K562 (cell line): Measurements from ENCODE around the gene JUN. TPM values are rescaled to one million over a fixed set of nuclear protein-coding genes. Genes with fewer than 3 reads are reported as not detected.

Experiments
- BCL6 ChIP-seq: fragments of 250-450 bp; sonication (Bioruptor Pico); IDR thresholded peaks from 2 replicates; pipeline ENCODE4 v1.4.0; 2020
- CBX3 ChIP-seq, 2 experiments: IDR thresholded peaks; 1 replicate in 1 of 2; 2 replicates in 1 of 2; pipeline ENCODE4 v1.6.1; 2012; ENCODE audit warnings: inconsistent platforms in 2 of 2, low read length in 2 of 2, borderline replicate concordance in 1 of 2, control low read depth in 1 of 2
- HLTF ChIP-seq: fragments of 450-650 bp; IDR thresholded peaks from 2 replicates; pipeline ENCODE4 v1.6.1; 2016
- MTA1 ChIP-seq: fragments of 450-650 bp; IDR thresholded peaks from 2 replicates; pipeline ENCODE4 v1.6.1; 2017; ENCODE audit warnings: borderline replicate concordance
- NRF1 ChIP-seq, 2 experiments: fragments of 450-650 bp; IDR thresholded peaks in 1 of 2; conservative IDR thresholded peaks in 1 of 2; 2 replicates each; pipeline ENCODE4 v1.6.1; 2014; ENCODE audit warnings: mild to moderate bottlenecking in 2 of 2
- PHTF2 ChIP-seq: fragments of 250-450 bp; sonication (Bioruptor Pico); IDR thresholded peaks from 2 replicates; pipeline ENCODE4 v1.5.0; 2021; ENCODE audit warnings: mild to moderate bottlenecking
- PRPF4 ChIP-seq: fragments of 200-400 bp; formaldehyde crosslinking; IDR thresholded peaks from one replicate; pipeline ENCODE4 v1.6.1; 2017; ENCODE audit warnings: low read length, low read depth, mild to moderate bottlenecking; ENCODE audit not compliant: insufficient read depth, poor library complexity, severe bottlenecking
- RCOR1 ChIP-seq, 2 experiments: IDR thresholded peaks; 2 replicates each; pipeline ENCODE4 v1.6.1; 2012; ENCODE audit warnings: low read depth in 2 of 2, low read length in 2 of 2, borderline replicate concordance in 1 of 2, improper control_type of control experiment in 1 of 2
- SREBF2 ChIP-seq: sonication (generic); formaldehyde crosslinking; IDR thresholded peaks from 2 replicates; pipeline ENCODE4 v1.4.0; 2020; ENCODE audit warnings: mild to moderate bottlenecking, missing genetic modification reagents
- ZNF12 ChIP-seq: sonication (generic); formaldehyde crosslinking; IDR thresholded peaks from 2 replicates; pipeline ENCODE4 v1.4.0; 2020; ENCODE audit warnings: mild to moderate bottlenecking, missing genetic modification reagents
- ZNF217 ChIP-seq: sonication (generic); formaldehyde crosslinking; IDR thresholded peaks from 2 replicates; pipeline ENCODE4 v1.8.0; 2022; ENCODE audit warnings: mild to moderate bottlenecking, missing genetic modification reagents
- ZNF695 ChIP-seq: fragments of 450-650 bp; formaldehyde crosslinking; IDR thresholded peaks from 2 replicates; pipeline ENCODE4 v1.4.0; 2020; ENCODE audit warnings: mild to moderate bottlenecking, moderate library complexity
- polyA plus RNA-seq, 8 experiments: library from polyadenylated mRNA; depleted of rRNA in 4 of 8; stranded (reverse) in 5 of 8; unstranded in 3 of 8; fragments of >200 nt; fragmentation: Nextera tagmentation in 2 of 8; fragmentation: Illumina TruSeq in 1 of 8; extraction: Ambion mirVana in 2 of 8; extraction: Trizol in 1 of 8; gene quantifications; 2 replicates each; pipeline versions ENCODE4 v1.2.1 to v1.2.3, GENCODE V29; 2011 to 2014; ENCODE audit warnings: inconsistent platforms in 1 of 8, missing spikeins in 1 of 8
- total RNA-seq, 7 experiments: library from RNA; depleted of rRNA in 6 of 7; stranded (reverse); fragments of >200 nt in 6 of 7; fragmentation: Illumina TruSeq in 2 of 7; extraction: Trizol in 2 of 7; gene quantifications; 2 replicates each; pipeline versions ENCODE4 v1.2.1 to v1.2.3, GENCODE V29; 2011 to 2021; ENCODE audit warnings: low replicate concordance in 1 of 7
- TF ChIP-seq, protein P1 (sequence below): IDR thresholded peaks from 2 replicates; pipeline ENCODE4 v1.6.1; 2011; ENCODE audit warnings: borderline replicate concordance, low read depth, mild to moderate bottlenecking, moderate library complexity, low read length; ENCODE audit not compliant: insufficient read depth, poor library complexity, severe bottlenecking
- TF ChIP-seq, protein P2 (sequence below): fragments of 250-450 bp; sonication (Bioruptor Pico); IDR thresholded peaks from 2 replicates; pipeline ENCODE4 v1.9.0; 2021; ENCODE audit warnings: mild to moderate bottlenecking, inconsistent platforms
- TF ChIP-seq, protein P3 (sequence below): fragments of 450-650 bp; IDR thresholded peaks from 2 replicates; pipeline ENCODE4 v1.7.1; 2018; ENCODE audit warnings: mild to moderate bottlenecking, low read depth; ENCODE audit not compliant: partially characterized antibody
- TF ChIP-seq, protein P4 (sequence below): fragments of 450-650 bp; formaldehyde crosslinking; IDR thresholded peaks from 2 replicates; pipeline ENCODE4 v1.4.0; 2022; ENCODE audit warnings: mild to moderate bottlenecking, moderate library complexity
- TF ChIP-seq, protein P5 (sequence below): fragments of 250-450 bp; sonication (Bioruptor Pico); IDR thresholded peaks from 2 replicates; pipeline ENCODE4 v1.4.0; 2020; ENCODE audit warnings: mild to moderate bottlenecking

The JUN gene
- total and polyA plus RNA-seq, 9 of the 15 experiments (the other 6 are each of a cell fraction or from before 2014, with no cell fraction given): 0.32 to 23.4 (median 4.0) TPM

DNA sequence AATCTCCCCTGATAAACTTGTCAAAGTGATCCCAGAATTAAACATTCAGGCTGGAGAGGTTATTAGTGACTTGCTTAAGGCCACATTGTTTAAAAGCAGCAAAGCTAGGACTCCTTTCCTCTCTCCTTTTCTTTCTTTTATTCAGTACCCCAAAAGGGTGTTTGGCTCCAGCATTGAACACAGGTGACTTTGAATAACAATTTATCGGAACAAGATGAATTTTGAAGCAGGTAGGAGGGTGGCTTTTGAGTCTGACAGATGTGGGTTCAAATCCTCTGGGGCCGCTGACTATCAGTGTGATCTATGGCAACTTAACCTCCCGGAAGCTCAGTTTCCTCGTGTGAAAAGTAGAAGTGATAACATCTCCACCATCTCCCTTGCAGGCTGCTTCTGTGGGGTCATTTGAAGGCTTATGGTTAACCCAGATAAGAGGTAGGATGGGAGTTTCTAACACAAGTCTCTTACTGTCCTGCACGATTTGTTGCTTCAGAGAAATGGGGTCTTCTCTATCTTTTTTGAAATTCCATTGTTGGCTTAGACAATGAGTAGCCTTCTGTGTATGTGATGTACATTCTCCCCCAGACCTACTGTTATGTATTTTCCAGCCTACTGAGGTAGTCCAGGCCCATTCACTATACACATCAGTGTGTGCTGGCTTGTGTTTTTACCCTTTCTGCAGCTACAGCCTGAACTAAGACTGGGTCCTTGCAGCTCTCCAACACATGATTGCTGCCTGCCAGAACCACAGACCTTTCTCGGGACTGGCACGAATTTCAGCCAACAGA lies 29.0 kb downstream of the JUN start (continued):
- TF ChIP-seq, protein P1, sequence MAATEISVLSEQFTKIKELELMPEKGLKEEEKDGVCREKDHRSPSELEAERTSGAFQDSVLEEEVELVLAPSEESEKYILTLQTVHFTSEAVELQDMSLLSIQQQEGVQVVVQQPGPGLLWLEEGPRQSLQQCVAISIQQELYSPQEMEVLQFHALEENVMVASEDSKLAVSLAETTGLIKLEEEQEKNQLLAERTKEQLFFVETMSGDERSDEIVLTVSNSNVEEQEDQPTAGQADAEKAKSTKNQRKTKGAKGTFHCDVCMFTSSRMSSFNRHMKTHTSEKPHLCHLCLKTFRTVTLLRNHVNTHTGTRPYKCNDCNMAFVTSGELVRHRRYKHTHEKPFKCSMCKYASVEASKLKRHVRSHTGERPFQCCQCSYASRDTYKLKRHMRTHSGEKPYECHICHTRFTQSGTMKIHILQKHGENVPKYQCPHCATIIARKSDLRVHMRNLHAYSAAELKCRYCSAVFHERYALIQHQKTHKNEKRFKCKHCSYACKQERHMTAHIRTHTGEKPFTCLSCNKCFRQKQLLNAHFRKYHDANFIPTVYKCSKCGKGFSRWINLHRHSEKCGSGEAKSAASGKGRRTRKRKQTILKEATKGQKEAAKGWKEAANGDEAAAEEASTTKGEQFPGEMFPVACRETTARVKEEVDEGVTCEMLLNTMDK: no peak
- TF ChIP-seq, protein P2, sequence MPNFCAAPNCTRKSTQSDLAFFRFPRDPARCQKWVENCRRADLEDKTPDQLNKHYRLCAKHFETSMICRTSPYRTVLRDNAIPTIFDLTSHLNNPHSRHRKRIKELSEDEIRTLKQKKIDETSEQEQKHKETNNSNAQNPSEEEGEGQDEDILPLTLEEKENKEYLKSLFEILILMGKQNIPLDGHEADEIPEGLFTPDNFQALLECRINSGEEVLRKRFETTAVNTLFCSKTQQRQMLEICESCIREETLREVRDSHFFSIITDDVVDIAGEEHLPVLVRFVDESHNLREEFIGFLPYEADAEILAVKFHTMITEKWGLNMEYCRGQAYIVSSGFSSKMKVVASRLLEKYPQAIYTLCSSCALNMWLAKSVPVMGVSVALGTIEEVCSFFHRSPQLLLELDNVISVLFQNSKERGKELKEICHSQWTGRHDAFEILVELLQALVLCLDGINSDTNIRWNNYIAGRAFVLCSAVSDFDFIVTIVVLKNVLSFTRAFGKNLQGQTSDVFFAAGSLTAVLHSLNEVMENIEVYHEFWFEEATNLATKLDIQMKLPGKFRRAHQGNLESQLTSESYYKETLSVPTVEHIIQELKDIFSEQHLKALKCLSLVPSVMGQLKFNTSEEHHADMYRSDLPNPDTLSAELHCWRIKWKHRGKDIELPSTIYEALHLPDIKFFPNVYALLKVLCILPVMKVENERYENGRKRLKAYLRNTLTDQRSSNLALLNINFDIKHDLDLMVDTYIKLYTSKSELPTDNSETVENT (CRISPR knock-in tag): no peak
- TF ChIP-seq SREBF2 (CRISPR knock-in tag) (no peak), PHTF2 (CRISPR knock-in tag) (no peak), ZNF695 (CRISPR knock-in tag) (no peak), NRF1 (conservative IDR thresholded peaks at IDR 0.05 in 1 of 2, IDR thresholded peaks at IDR 0.05 in 1 of 2) (no peak), CBX3 (IDR thresholded peaks at IDR 0.05; ENCODE audit: borderline replicate concordance in 1 of 2, low read length in 2 of 2) (no peak), MTA1 (peak; percentile 52; the same call in 1 of the 2 replicates), HLTF (no peak), RCOR1 (IDR thresholded peaks at IDR 0.05; ENCODE audit: borderline replicate concordance in 1 of 2, low read depth in 2 of 2, low read length in 2 of 2) (peak in 1 of 2 experiments; percentile 85; a peak in 2 of 4 replicates), ZNF217 (CRISPR knock-in tag) (no peak), ZNF12 (CRISPR knock-in tag) (no peak), BCL6 (CRISPR knock-in tag) (no peak), PRPF4 (no peak)
- TF ChIP-seq, protein P3, sequence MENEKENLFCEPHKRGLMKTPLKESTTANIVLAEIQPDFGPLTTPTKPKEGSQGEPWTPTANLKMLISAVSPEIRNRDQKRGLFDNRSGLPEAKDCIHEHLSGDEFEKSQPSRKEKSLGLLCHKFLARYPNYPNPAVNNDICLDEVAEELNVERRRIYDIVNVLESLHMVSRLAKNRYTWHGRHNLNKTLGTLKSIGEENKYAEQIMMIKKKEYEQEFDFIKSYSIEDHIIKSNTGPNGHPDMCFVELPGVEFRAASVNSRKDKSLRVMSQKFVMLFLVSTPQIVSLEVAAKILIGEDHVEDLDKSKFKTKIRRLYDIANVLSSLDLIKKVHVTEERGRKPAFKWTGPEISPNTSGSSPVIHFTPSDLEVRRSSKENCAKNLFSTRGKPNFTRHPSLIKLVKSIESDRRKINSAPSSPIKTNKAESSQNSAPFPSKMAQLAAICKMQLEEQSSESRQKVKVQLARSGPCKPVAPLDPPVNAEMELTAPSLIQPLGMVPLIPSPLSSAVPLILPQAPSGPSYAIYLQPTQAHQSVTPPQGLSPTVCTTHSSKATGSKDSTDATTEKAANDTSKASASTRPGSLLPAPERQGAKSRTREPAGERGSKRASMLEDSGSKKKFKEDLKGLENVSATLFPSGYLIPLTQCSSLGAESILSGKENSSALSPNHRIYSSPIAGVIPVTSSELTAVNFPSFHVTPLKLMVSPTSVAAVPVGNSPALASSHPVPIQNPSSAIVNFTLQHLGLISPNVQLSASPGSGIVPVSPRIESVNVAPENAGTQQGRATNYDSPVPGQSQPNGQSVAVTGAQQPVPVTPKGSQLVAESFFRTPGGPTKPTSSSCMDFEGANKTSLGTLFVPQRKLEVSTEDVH: no peak
- TF ChIP-seq, protein P4, sequence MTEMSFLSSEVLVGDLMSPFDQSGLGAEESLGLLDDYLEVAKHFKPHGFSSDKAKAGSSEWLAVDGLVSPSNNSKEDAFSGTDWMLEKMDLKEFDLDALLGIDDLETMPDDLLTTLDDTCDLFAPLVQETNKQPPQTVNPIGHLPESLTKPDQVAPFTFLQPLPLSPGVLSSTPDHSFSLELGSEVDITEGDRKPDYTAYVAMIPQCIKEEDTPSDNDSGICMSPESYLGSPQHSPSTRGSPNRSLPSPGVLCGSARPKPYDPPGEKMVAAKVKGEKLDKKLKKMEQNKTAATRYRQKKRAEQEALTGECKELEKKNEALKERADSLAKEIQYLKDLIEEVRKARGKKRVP (CRISPR knock-in tag): no peak
- TF ChIP-seq, protein P5, sequence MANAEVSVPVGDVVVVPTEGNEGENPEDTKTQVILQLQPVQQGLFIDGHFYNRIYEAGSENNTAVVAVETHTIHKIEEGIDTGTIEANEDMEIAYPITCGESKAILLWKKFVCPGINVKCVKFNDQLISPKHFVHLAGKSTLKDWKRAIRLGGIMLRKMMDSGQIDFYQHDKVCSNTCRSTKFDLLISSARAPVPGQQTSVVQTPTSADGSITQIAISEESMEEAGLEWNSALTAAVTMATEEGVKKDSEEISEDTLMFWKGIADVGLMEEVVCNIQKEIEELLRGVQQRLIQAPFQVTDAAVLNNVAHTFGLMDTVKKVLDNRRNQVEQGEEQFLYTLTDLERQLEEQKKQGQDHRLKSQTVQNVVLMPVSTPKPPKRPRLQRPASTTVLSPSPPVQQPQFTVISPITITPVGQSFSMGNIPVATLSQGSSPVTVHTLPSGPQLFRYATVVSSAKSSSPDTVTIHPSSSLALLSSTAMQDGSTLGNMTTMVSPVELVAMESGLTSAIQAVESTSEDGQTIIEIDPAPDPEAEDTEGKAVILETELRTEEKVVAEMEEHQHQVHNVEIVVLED (CRISPR knock-in tag): no peak
